ENCODE results near the gene MBP. TPM values are rescaled to one million over a fixed set of nuclear protein-coding genes. Genes with fewer than 3 reads are reported as not detected.

Gene MBP
- total and polyA plus RNA-seq, 2 of the 13 experiments (the other 11 are each of a cell fraction or from before 2014, with no cell fraction given): 5.0 to 8.5 TPM

- Histone ChIP-seq H3K4me3 (replicated peaks in 1 of 3; ENCODE audit: insufficient read depth in 1 of 3, low read depth in 2 of 3, low read length in 3 of 3) (no peak overlapping the region), H3K4me2 (ENCODE audit: low read depth, low read length) (no peak overlapping the region), H2AFZ (ENCODE audit: low read length) (no peak overlapping the region), H3K36me3 (replicated peaks in 1 of 2; ENCODE audit: control insufficient read depth in 1 of 2, insufficient read depth in 2 of 2, low read length in 2 of 2) (peaks cover 6 to 20% of the 10 kb centered on the region in 2 experiments; a peak in 4 of 5 replicates), H3K27me3 (ENCODE audit: control insufficient read depth in 1 of 2, insufficient read depth in 2 of 2, low read length in 2 of 2) (no peaks in the 10 kb centered on the region), H3K27ac (ENCODE audit: extremely low read length, insufficient read depth, low read length) (no peak overlapping the region), H4K20me1 (ENCODE audit: insufficient read depth, low read length) (no peaks in the 10 kb centered on the region), H3K9me3 (ENCODE audit: low read length) (no peaks in the 10 kb centered on the region), H3K79me2 (ENCODE audit: insufficient read depth, low read length) (no peaks in the 10 kb centered on the region), H3K9ac (ENCODE audit: insufficient read depth, low read depth, low read length) (no peak overlapping the region), H3K4me1 (ENCODE audit: insufficient read depth, low read length) (no peaks in the 10 kb centered on the region)
- no peak for ATAC-seq
- TF ChIP-seq SMAD9 (CRISPR knock-in tag; IDR thresholded peaks at IDR 0.05): no peak
- BruUV-seq (replicated peaks): no TSS peak
- in situ Hi-C loops (cut with HindIII; ENCODE audit: extremely low pct_ligation_motif_present, low pct_unique_long_range_greater_than_20kb) (no loop called here), intact Hi-C loops (cut with micrococcal nuclease; ENCODE audit: unreplicated experiment) (no loop called here)
- DNase-seq (ENCODE audit: low spot score): no peak
- POLR2A ChIA-PET: no interaction called here
- no peak for FAIRE-seq
- CTCF ChIA-PET (ENCODE audit: low intra/inter-chr PET ratio, low total read pairs): no interaction called here
- WGBS (ENCODE audit: low lambda C conversion rate): 97% methylated on average over 1 of the region's 1 CpG
Observed at GRCh38 chr18:76937597-76937996, 195.0 kb downstream of the MBP start.

- no TSS peak for BruUV-seq (replicated peaks)
- ATAC-seq (no peak), FAIRE-seq (no peak), DNase-seq (ENCODE audit: low spot score) (no peak)
- H3K27ac ChIP-seq (ENCODE audit: extremely low read length, insufficient read depth, low read length): no peak overlapping the region
- no peak overlapping the region for H3K4me2 ChIP-seq (ENCODE audit: low read depth, low read length)
- no peak overlapping the region for H3K9ac ChIP-seq (ENCODE audit: insufficient read depth, low read depth, low read length)
- H3K4me1 ChIP-seq (ENCODE audit: insufficient read depth, low read length): no peaks in the 10 kb centered on the region
- 96% methylated on average over 11 of the region's 11 CpGs for WGBS (ENCODE audit: low lambda C conversion rate)
- H3K9me3 ChIP-seq (ENCODE audit: low read length): no peaks in the 10 kb centered on the region
- CTCF ChIA-PET (ENCODE audit: low intra/inter-chr PET ratio, low total read pairs): no interaction called here
- peaks cover 8 to 20% of the 10 kb centered on the region in 2 experiments; a peak in 4 of 5 replicates for H3K36me3 ChIP-seq (replicated peaks in 1 of 2; ENCODE audit: control insufficient read depth in 1 of 2, insufficient read depth in 2 of 2, low read length in 2 of 2)
- H3K4me3 ChIP-seq (replicated peaks in 1 of 3; ENCODE audit: insufficient read depth in 1 of 3, low read depth in 2 of 3, low read length in 3 of 3): no peak overlapping the region
- H2AFZ ChIP-seq (ENCODE audit: low read length): no peak overlapping the region
- H3K27me3 ChIP-seq (ENCODE audit: control insufficient read depth in 1 of 2, insufficient read depth in 2 of 2, low read length in 2 of 2): no peaks in the 10 kb centered on the region
- no peaks in the 10 kb centered on the region for H4K20me1 ChIP-seq (ENCODE audit: insufficient read depth, low read length)
- intact Hi-C loops (cut with micrococcal nuclease; ENCODE audit: unreplicated experiment) (no loop called here), in situ Hi-C loops (cut with HindIII; ENCODE audit: extremely low pct_ligation_motif_present, low pct_unique_long_range_greater_than_20kb) (no loop called here)
- H3K79me2 ChIP-seq (ENCODE audit: insufficient read depth, low read length): no peaks in the 10 kb centered on the region
- POLR2A ChIA-PET: no interaction called here
- TF ChIP-seq SP1 (IDR thresholded peaks at IDR 0.05) (no peak), SP1 (CRISPR knock-in tag; IDR thresholded peaks at IDR 0.05) (no peak), NCOR1 (IDR thresholded peaks at IDR 0.05; ENCODE audit: borderline replicate concordance, low read length) (no peak), ZNF597 (CRISPR knock-in tag; IDR thresholded peaks at IDR 0.05) (no peak), ZSCAN9 (CRISPR knock-in tag; IDR thresholded peaks at IDR 0.05; ENCODE audit: borderline replicate concordance) (no peak), SAP130 (CRISPR knock-in tag; IDR thresholded peaks at IDR 0.05; ENCODE audit: low read depth) (no peak), ZNF121 (CRISPR knock-in tag; IDR thresholded peaks at IDR 0.05) (no peak), ZNF124 (CRISPR knock-in tag; IDR thresholded peaks at IDR 0.05) (no peak), GABPB1 (CRISPR knock-in tag; IDR thresholded peaks at IDR 0.05) (no peak), DMTF1 (CRISPR knock-in tag; IDR thresholded peaks at IDR 0.05) (no peak), REPIN1 (CRISPR knock-in tag; IDR thresholded peaks at IDR 0.05; ENCODE audit: borderline replicate concordance, low read depth) (no peak), ZMAT5 (CRISPR knock-in tag; IDR thresholded peaks at IDR 0.05; ENCODE audit: borderline replicate concordance, low read depth) (no peak), ZKSCAN1 (IDR thresholded peaks at IDR 0.05; ENCODE audit: low read length) (no peak), NR2F2 (IDR thresholded peaks at IDR 0.05; ENCODE audit: borderline replicate concordance, low read depth) (no peak), RARA (CRISPR knock-in tag; IDR thresholded peaks at IDR 0.05) (no peak)
Observed at GRCh38 chr18:76936877-76937276, 195.7 kb downstream of the MBP start.

Data from HepG2 (cell line).